Liver (tissue), 2 donors: ENCODE measurements around the gene COL4A1.

ENCODE experiments used
- TF ChIP-seq, protein P1 (sequence below): fragments of 150-350 bp; IDR thresholded peaks from 2 replicates; pipeline ENCODE4 v1.5.1; 2017; ENCODE audit warnings: improper control_type of control experiment, low read depth, low read length; ENCODE audit not compliant: missing input control
- TF ChIP-seq, protein P2 (sequence below): IDR thresholded peaks from 2 replicates; pipeline ENCODE4 v1.6.1; 2016; ENCODE audit warnings: antibody characterized with exemption, mild to moderate bottlenecking
- donor health status: healthy.

DNA sequence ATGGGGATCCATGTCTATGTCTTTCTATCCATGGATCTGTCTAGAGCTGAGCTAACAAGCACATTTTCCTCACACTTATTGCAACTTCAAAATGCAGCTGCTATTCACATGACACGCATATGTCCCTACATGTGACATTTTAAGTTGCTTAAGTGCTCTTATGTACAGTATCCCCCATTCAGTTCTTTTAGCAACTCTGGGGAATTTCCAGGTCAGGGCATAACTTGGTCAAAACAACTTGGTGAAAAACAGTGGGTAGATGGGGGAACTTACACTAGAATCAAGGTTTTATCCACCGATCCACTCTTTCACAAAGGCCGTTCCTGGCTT lies 73.0 kb downstream of the COL4A1 start:
- TF ChIP-seq, protein P1, sequence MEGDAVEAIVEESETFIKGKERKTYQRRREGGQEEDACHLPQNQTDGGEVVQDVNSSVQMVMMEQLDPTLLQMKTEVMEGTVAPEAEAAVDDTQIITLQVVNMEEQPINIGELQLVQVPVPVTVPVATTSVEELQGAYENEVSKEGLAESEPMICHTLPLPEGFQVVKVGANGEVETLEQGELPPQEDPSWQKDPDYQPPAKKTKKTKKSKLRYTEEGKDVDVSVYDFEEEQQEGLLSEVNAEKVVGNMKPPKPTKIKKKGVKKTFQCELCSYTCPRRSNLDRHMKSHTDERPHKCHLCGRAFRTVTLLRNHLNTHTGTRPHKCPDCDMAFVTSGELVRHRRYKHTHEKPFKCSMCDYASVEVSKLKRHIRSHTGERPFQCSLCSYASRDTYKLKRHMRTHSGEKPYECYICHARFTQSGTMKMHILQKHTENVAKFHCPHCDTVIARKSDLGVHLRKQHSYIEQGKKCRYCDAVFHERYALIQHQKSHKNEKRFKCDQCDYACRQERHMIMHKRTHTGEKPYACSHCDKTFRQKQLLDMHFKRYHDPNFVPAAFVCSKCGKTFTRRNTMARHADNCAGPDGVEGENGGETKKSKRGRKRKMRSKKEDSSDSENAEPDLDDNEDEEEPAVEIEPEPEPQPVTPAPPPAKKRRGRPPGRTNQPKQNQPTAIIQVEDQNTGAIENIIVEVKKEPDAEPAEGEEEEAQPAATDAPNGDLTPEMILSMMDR = no peak
- TF ChIP-seq, protein P2, sequence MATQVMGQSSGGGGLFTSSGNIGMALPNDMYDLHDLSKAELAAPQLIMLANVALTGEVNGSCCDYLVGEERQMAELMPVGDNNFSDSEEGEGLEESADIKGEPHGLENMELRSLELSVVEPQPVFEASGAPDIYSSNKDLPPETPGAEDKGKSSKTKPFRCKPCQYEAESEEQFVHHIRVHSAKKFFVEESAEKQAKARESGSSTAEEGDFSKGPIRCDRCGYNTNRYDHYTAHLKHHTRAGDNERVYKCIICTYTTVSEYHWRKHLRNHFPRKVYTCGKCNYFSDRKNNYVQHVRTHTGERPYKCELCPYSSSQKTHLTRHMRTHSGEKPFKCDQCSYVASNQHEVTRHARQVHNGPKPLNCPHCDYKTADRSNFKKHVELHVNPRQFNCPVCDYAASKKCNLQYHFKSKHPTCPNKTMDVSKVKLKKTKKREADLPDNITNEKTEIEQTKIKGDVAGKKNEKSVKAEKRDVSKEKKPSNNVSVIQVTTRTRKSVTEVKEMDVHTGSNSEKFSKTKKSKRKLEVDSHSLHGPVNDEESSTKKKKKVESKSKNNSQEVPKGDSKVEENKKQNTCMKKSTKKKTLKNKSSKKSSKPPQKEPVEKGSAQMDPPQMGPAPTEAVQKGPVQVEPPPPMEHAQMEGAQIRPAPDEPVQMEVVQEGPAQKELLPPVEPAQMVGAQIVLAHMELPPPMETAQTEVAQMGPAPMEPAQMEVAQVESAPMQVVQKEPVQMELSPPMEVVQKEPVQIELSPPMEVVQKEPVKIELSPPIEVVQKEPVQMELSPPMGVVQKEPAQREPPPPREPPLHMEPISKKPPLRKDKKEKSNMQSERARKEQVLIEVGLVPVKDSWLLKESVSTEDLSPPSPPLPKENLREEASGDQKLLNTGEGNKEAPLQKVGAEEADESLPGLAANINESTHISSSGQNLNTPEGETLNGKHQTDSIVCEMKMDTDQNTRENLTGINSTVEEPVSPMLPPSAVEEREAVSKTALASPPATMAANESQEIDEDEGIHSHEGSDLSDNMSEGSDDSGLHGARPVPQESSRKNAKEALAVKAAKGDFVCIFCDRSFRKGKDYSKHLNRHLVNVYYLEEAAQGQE = no peak
